T-helper 2 cell (primary cell): ENCODE measurements around the gene SMARCB1.

Experiments
- DNase-seq, 5 experiments: peaks; one replicate each; pipeline versions ENCODE4 v3.0.0 to v3.0.0-alpha.2; 2012 to 2022

The SMARCB1 gene

DNA sequence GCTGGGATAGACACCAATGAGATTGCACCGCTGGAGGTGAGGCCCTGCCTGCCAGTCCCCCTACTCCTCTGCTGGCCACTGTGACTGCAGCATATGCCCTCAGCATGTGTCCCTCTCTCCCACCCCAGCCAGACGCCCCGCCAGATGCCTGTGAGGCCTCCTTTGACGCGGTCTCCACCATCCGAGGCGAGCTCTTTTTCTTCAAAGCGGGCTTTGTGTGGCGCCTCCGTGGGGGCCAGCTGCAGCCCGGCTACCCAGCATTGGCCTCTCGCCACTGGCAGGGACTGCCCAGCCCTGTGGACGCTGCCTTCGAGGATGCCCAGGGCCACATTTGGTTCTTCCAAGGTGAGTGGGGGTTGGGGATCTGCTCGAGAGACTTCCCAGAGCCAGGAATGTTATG is 5.7 kb upstream of the SMARCB1 start:
- DNase-seq: no peak

DNA sequence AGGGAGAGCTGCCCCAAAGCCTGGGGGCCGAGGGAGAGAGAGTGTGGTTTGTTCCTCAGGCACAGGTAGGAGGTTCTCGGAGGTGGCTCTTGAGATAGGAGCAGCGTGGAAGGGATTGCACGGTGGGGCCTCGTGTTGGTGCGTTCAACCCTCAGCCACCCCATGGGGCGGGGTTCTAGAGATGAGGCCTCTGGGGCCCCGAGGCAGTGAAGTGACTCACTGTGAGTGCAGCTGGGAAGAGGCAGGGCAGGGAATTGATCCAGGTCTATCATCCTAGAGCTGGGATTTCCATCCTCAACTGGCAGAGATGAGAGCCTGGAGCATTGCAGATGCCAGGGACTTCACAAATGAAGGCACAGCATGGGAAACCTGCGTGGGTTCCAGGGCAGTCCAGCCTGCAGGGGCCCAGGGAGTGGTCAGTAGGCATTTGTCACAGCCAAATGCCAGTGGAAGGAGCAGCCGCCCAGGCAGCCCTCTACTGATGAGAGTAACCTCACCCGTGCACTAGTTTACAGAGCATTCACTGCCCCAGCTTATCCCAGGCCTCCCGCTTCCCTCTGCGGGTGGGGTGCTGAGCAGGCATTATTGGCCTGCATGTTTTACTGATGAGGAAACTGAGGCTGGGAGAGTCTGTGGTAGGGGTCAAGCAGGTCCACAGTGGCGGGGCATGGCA is 5.1 kb upstream of the SMARCB1 start:
- no peak for DNase-seq

DNA sequence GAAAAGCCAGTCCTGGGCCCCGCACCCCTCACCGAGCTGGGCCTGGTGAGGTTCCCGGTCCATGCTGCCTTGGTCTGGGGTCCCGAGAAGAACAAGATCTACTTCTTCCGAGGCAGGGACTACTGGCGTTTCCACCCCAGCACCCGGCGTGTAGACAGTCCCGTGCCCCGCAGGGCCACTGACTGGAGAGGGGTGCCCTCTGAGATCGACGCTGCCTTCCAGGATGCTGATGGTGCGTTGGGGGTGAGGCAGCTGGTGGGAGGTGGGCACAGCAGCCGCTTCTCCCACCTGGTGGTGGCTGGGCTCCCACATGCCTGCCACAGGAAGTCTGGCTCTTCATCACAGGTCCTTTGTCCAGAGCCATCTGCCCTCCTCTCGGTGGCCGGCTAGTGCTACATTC is 4.5 kb upstream of the SMARCB1 start:
- no peak for DNase-seq

DNA sequence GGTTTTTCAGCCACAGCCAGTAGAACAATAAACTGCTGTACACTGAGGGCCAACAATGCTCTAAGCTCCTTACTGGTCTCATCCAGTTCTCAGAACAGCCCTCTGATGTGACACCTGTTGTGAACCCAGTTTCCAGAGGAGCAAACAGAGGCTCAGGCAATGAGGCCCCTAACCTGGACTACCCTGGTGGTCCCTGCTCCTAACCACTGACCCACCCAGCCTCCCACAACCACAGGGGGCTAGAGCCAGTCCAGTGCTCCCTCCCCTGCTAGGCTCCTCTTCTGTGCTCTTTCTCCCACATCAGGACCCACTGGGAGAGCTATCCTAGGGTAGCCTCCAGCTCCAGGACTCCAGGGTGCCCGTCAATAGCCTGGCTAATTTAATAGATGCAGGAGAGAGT is 4.1 kb upstream of the SMARCB1 start:
- DNase-seq: no peak

DNA sequence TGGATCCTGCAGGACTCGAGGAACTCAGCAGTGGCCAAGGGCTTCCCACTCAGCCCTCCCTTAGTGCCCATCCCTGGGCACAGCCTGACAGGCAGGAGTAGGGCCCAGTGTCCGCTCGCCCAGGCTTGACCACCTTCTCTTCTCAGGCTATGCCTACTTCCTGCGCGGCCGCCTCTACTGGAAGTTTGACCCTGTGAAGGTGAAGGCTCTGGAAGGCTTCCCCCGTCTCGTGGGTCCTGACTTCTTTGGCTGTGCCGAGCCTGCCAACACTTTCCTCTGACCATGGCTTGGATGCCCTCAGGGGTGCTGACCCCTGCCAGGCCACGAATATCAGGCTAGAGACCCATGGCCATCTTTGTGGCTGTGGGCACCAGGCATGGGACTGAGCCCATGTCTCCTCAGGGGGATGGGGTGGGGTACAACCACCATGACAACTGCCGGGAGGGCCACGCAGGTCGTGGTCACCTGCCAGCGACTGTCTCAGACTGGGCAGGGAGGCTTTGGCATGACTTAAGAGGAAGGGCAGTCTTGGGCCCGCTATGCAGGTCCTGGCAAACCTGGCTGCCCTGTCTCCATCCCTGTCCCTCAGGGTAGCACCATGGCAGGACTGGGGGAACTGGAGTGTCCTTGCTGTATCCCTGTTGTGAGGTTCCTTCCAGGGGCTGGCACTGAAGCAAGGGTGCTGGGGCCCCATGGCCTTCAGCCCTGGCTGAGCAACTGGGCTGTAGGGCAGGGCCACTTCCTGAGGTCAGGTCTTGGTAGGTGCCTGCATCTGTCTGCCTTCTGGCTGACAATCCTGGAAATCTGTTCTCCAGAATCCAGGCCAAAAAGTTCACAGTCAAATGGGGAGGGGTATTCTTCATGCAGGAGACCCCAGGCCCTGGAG is 3.3 kb upstream of the SMARCB1 start:
- no peak for DNase-seq

DNA sequence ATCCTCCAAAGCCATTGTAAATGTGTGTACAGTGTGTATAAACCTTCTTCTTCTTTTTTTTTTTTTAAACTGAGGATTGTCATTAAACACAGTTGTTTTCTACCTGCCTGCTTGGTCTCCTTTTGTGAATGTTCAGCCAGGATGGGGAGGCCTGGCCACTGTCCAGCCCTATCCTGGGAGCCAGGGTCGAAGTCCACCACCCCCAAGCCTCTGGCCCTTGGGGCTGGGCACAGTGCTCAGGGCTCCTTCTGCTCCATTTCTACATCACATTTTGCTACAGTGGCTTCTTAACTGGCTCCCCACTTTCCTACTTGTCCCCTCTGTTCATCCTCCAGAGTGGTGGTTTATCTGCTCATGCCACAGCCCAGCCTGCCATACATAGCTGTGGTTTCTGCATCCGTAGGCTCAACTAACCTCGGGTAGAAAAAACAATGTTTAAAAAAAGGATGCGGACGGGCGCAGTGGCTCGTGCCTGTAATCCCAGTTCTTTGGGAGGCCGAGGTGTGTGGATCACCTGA is 2.5 kb upstream of the SMARCB1 start:
- no peak for DNase-seq

DNA sequence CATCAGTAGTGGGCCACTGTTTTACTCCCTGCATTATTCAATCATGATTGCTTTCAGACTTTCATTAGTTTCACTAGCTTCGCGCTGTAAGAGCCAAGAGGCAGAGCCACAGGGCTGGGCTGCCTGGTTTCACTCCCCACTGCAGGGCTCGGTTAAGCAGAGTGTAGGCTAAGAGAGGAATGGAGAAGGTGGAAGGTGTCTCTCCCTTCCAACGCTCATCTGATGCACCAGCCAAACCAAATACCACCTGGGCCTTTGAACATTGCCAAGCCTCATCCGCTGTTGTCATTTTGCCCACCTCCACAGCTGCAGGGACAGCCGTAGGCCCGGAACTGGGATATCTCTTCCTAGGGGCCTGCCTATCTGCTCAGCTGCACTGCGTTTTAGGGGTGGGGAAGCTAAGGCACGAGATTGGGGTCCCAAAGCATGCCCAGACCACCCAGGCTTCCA is 480 bp upstream of the SMARCB1 start:
- no peak for DNase-seq

DNA sequence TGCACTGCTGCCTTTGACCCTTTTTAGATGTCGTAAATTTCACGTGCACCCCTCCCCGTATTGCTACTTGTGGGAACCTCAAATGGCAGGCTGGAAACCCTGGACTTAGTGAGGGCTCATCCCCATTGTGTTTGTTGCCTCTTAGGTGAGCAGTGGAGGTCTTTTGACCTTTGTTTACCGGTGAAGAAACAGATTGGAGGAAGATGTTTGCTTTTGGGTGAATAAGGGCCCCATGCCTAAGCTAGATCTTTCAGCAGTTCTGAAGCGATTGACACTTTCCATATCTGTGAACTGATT is 782 bp downstream of the SMARCB1 start:
- DNase-seq: no peak

DNA sequence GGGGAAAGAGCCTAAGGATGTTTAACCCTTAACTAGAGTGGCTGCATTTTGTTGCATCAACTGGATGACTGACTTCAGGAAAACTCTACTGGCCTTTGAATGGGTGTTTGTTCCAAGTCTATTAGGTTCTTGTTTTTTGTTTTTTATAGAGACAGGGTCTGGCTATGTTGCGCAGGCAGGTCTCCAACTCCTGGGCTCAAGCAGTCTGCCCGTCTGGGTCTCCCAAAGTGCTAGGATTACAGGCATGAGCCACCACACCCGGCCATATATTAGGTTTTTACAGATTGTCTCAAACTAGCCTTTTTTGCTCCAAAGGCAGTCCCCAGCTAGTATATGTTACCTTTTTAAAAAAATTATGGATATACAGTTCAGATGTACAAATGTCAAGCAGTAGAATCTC is 1.1 kb downstream of the SMARCB1 start:
- no peak for DNase-seq

DNA sequence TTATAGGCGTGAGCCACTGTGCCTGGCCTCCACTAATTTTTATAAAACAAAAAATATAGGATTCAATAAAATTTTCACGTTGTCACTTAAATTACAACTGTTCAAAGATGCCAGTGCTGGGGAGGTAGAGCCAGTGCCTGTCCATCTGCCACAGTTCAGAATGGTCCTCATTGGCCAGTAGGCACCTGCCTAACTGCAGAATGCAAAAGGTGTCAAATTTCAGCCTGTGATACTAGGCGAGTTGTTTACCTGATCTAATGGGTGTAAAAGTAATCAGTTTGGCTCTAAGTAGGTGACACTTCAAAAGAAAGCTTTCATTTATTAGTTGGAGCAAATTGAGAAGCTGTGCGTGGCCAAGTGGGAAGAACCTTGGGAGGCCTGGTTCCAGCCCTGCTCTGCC is 2.4 kb downstream of the SMARCB1 start:
- DNase-seq: no peak

DNA sequence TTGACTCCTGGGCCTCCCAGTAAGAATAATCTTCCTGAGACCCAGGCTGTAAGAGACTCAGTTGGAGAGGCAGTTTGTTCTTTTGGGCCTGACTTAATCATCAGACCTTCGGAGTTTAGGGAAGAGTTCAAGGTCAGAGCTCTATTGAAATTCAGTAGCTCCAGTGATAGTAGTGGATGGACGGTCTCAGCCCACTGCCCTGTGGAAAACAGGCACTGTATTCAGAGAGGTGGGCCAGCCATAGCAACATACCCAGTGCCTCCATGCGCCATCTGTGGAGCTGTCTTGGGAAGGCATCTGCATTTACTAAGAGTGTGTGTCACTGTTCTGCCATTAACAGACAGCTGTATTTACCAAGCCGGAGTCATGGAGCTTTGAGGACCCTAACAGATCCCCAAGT is 2.9 kb downstream of the SMARCB1 start:
- no peak for DNase-seq

DNA sequence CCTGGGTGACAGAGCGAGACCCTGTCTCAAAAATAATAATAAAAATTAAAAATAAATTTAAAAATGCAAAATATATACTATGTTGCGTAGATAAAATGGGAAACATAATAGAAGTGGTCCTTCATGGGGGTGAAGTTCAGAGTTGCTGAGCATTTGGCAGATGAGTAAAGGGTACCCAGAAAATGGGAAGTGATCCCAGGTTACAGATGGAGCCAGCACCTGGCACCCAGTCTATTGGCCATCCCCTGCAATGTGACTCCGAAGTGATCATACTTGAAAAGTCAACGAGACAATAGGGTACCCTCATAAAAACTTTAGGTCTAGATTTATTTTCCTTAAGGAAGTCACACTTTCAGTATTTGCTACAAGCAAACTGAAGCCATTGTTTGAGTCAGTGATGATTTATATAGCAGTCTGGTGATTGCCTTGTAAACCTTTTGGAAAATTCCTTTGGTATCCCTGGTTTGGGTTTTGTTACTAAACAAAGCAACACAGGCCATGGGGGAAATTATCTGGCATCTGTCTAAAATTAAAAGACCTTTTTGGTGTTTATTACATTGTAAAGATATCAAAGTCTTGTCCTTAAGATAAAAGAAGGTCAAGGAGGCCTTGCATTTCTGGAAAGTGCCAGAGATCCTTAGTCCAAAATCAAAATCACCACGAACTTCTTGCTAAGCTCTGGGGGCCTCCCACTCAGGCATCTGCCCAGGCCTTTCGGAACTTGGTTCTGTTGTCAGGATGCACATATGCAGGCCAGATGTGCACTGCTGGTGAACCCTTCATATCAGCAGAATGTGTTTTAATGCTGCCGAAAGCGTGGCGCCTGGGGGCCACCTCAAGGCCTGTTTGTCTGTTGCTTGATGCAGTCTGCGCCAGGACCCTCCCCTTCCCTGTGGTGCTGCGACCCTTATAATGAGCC is 4.3 kb downstream of the SMARCB1 start:
- DNase-seq: no peak

DNA sequence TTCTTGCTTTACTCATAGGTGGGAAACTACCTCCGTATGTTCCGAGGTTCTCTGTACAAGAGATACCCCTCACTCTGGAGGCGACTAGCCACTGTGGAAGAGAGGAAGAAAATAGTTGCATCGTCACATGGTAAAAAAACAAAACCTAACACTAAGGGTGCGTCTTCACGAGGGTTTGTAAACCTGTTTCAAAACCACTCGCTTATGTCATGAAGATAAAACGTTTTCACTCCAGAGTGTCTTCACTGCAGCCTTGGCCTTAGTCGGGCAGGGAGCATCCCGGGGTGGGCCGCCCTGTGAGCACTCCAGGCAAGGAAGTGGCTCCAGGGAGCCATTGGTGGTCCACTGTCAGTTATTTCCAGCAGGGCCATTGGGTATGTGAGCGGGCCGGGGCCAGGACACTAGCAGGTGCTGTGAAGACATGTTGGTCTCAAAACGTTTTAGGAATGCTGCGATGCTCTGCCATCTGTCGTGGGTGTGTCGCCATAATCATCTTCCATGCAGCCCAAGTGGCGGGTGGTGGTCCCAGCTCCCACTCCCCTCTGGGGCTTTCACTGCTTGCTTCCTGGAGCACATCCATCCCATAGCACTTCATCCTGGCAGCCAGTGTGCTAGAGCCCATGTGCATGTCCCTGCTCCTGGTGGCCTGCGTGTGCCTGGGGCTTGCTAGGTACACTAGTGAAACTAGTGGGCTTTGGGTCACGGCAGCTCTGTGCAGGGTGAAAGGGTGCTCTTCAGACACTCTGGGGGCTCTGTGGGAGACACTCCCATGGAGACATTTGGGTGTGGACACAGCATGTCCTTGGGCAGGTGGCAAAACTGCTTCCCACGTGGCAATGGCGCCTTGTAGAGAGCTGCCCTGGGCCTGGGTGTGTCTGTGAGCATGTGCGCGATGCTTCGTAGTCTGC is 5.2 kb downstream of the SMARCB1 start:
- DNase-seq: no peak

DNA sequence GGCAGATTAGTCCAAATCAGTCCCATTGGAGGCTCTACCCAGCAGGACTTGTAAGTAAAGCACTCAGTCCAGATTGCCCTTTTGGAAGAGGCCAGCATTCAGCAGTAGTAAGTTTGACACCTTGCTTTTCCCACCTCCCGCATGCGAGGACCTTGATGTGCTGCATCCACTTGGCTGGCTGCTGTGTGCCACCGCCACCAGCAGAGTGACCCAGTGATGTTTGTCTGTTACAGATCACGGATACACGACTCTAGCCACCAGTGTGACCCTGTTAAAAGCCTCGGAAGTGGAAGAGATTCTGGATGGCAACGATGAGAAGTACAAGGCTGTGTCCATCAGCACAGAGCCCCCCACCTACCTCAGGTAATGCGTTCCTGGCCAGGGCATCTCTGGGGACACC is 6.6 kb downstream of the SMARCB1 start:
- no peak for DNase-seq

DNA sequence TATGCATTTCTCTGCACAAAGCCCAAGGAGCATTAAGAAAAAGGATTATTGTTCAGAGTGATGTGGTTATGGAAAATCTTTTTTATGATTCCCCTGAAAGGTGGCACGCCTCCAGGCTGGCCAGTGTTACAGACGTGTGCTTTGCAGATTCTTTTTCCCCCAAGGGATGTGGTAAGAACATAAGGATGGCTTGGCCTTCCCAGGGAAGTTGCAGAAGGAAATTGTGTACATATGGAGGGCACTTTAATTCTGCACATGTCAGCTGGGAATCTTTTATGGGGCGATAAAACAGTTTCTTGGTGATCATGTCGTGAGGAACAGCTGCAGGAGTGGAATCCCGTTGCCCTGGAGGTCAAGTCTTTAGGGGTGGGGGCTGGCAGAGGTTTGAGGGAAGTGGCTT is 9.7 kb downstream of the SMARCB1 start:
- DNase-seq: no peak

DNA sequence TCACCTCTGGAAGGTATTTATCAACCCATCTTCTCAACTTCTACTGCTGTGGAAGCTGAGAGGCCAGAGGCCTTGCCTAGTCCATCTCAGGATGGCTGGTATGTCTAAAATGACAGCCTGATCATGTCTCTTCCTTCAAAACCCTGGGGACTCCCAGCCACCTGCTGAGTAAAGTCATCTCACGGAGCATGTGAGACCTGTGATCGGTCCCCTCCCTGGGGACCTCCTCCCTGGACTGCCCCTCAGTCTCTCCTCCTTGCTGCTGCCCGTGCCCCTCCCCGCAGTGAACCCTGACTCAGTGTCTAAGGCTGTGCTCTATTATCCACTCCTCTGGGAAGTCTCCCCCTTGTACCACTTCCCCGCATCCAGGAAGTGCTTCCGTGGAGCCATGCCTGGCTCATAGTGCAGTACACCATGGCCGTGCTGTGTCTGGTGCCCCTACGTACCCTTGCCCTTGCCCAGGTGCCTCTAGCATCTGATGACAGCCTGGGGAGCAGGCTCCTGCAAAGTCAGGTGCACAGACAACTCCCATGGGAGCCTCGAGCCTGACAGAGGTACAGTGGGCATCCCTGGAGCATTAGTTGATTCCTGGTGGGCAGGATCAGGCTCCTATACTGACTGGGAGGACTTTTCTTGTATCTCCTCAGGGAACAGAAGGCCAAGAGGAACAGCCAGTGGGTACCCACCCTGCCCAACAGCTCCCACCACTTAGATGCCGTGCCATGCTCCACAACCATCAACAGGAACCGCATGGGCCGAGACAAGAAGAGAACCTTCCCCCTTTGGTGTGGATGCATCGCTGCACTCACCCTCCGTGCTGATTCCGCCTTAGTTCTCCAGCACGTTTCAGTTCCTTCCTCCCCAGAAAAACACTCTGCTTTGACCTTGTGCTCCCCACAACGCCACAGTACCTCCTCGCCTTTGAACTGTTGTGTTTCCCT is 13.8 kb downstream of the SMARCB1 start:
- no peak for DNase-seq

DNA sequence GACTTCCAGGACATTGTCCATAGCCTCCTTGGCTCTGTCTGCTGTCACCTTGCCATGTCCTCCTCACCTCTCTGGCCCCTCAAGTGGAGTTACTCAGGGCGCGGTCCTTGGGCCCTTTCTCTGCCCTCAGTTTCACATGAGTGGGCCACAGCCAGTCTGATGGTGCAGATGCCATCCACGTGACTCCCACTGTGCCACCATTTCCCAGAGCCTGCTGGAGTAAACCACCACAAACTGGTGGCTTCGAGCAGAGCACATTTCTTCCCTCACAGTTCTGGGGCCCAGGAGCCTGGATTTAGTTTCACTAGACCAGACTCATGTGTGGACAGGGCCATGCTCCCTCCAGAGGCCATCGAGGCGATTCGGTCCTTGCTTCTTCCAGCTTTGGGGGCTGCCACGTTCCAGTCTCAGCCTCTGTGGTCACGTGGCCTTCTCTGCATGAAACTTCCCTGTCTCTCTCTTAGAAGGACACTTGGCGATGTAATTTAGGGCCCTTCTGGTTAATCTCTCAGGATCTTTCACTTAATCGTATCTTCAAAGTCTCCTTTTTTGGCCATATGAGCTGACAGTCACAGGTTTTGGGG is 14.6 kb downstream of the SMARCB1 start:
- no peak for DNase-seq

DNA sequence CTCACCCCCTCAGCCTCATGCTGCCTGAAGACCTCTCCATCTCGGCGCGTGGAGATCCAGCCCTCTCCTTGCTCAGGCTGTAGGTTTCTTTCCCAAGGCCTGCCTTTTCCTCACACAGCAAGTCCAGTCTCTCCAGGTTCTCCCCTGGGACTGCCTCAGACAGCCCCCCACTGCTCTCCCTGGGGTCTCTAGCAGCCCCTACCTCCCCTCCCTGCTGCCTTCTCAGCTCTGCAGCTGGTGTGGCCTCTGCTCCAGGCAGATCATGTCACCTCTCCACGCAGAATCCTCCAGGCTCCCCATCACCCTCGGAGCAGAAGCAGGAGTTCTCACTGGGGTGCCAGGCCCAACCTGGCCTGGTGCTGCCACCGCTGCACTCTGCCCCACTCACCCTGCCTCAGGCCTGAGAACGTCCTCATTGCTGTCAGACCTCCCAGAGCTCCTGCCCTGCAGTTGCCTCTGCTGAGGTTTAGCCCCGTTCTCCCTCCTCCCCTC is 15.2 kb downstream of the SMARCB1 start:
- no peak for DNase-seq

DNA sequence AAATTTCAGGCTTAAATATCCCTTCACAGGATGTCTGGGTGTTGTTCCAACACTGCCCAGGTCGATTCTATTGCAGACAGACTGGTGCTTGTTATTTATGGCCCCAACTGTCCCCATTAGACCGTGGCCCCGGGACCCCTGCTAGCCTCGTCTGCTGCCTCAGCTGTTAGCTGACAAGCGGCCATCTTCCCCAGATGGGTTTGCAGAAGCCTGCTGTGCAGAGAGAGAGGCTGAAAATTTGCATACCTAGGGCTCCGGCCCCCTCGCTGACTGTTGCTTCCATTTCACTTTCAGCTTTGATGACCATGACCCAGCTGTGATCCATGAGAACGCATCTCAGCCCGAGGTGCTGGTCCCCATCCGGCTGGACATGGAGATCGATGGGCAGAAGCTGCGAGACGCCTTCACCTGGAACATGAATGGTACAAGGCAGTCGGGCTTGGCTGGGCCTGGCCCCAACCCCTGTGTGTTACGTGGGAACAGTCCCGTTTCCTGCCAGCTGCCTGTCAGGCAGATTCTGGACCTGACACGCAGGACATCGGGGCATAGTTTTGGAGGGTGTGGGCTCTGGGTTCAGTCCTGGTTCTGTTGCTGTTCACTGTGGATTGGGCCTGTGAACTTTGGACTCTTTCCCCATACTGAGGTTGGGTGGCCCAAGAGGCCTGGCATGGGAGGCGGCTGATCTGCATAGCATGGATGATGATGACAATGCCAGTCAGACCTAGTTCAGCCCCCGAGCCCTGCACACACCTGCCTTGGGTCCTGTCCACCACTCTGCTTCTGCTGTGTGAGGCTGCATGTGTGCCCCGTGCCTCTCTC is 16.4 kb downstream of the SMARCB1 start:
- DNase-seq: no peak
